Neural crest cell (in vitro differentiated cells): Measurements from ENCODE around the gene DCDC2C. TPM values are rescaled to one million over a fixed set of nuclear protein-coding genes. Genes with fewer than 3 reads are reported as not detected.

ENCODE experiments used
- DNase-seq: peaks from one replicate; pipeline ENCODE4 v3.0.0; 2021; ENCODE audit warnings: low read depth, mixed read lengths, low spot score
- H3K27ac Mint-ChIP-seq: one replicate; pipeline ENCODE4 v1.8.0; 2021; ENCODE audit warnings: mild to moderate bottlenecking, mixed read lengths; ENCODE audit not compliant: unreplicated experiment
- H3K27me3 Mint-ChIP-seq: 2 replicates; pipeline ENCODE4 v1.8.0; 2021; ENCODE audit warnings: low read depth, mild to moderate bottlenecking, mixed read lengths
- H3K36me3 Mint-ChIP-seq: 2 replicates; pipeline ENCODE4 v1.8.0; 2021; ENCODE audit warnings: low read depth, mild to moderate bottlenecking, mixed read lengths
- H3K4me1 Mint-ChIP-seq: 2 replicates; pipeline ENCODE4 v1.8.0; 2021; ENCODE audit warnings: mixed read lengths
- H3K4me3 Mint-ChIP-seq: one replicate; pipeline ENCODE4 v1.8.0; 2021; ENCODE audit warnings: mild to moderate bottlenecking, mixed read lengths
- H3K9me3 Mint-ChIP-seq: 2 replicates; pipeline ENCODE4 v1.8.0; 2021; ENCODE audit warnings: mixed read lengths
- total RNA-seq: library from RNA; stranded (reverse); gene quantifications from 2 replicates; pipeline ENCODE4 v1.2.1, GENCODE V29; 2021
- TF ChIP-seq, protein P1 (sequence below): fragments of 200-600 bp; sonication (generic); conservative IDR thresholded peaks from 2 replicates; pipeline ENCODE4 v1.5.0; 2021; ENCODE audit warnings: antibody characterized with exemption, mild to moderate bottlenecking

DCDC2C gene
- total RNA-seq, 1 donor from 2014 or later: not detected

DNA sequence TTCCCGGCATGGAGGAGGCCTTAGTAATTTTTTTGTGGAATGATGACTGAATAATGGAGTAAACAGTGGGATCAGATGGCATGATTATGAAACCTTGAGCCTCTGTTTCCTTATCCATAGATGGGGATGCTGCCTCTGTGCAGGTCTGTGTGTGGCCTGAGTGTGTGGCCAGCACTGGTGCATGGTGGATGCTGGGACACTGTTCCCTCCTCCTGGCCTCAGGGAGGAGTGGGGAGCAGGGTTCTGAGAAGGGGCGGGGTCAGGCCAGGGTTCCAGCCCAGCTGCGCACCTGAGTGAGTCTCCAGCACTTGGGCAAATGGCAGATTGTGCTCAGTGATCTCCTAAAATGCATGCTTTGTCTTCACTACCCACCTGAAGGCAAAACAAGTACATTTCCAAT lies 66.4 kb downstream of the DCDC2C start:
- Mint-ChIP-seq H3K27me3 (peaks cover 2% of the 10 kb centered on the region), H3K4me3 (no peak overlapping the region), H3K36me3 (no peaks in the 10 kb centered on the region), H3K9me3 (no peaks in the 10 kb centered on the region), H3K4me1 (no peaks in the 10 kb centered on the region), H3K27ac (peak overlapping the region; percentile 28)
- no peak for DNase-seq
- TF ChIP-seq, protein P1, sequence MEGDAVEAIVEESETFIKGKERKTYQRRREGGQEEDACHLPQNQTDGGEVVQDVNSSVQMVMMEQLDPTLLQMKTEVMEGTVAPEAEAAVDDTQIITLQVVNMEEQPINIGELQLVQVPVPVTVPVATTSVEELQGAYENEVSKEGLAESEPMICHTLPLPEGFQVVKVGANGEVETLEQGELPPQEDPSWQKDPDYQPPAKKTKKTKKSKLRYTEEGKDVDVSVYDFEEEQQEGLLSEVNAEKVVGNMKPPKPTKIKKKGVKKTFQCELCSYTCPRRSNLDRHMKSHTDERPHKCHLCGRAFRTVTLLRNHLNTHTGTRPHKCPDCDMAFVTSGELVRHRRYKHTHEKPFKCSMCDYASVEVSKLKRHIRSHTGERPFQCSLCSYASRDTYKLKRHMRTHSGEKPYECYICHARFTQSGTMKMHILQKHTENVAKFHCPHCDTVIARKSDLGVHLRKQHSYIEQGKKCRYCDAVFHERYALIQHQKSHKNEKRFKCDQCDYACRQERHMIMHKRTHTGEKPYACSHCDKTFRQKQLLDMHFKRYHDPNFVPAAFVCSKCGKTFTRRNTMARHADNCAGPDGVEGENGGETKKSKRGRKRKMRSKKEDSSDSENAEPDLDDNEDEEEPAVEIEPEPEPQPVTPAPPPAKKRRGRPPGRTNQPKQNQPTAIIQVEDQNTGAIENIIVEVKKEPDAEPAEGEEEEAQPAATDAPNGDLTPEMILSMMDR: no peak

DNA sequence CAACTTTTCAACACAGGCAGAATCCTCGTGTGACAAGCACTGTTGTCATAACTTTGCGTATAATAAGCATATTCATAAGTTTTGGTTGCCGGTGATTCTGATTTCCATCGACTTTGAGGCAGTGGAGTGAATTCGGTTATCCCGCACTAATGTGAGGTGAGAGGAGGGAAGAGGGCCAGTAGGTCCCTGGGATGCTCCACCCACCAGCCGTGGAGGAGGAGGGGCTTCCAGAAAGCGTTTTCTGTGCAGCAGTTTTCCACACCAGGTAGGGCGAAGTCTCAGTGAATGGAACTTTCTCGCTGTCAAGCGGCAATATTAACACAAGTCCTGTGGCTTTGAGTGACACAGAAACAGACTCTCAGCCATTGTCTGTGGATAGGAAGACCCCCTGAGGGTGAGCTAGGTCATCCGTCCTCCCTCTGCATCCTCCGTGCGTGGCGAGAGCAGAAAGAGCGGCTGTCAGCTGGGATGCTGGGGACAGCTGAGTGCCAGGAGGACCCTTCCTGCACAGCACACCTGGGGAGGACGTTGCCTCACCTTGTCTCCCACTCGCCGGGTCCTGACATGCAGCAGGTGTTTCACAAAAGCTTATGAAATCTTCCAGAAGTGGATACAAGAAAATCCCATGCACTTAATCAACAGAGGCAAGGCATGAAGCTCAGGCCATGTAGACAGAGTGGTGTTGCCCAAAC lies 67.5 kb downstream of the DCDC2C start:
- no peaks in the 10 kb centered on the region for H3K4me1 Mint-ChIP-seq
- peaks cover 2% of the 10 kb centered on the region for H3K27me3 Mint-ChIP-seq
- H3K36me3 Mint-ChIP-seq: no peaks in the 10 kb centered on the region
- H3K4me3 Mint-ChIP-seq: no peak overlapping the region
- H3K9me3 Mint-ChIP-seq: no peaks in the 10 kb centered on the region
- no peak overlapping the region for H3K27ac Mint-ChIP-seq
- TF ChIP-seq, protein P1: no peak
- no peak for DNase-seq

DNA sequence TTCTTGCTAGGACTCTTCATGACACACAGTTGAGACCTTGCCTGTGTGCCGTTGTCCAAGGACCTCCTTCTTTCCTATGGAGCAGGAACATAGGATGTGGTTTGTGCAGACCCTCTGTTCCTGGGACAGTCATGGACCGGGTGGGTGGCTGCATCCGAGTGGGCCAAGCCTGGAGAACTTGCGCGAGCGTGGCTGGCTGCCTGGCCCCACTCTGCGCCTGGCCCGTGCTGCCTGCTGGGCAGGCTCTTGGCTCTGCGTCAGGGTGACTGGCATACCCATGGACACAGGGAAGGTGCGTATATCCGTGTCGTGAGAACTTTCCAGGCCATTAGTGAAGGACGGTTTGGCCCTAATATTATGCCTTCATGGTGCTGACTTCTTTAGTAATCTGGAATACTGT lies 68.2 kb downstream of the DCDC2C start:
- H3K27me3 Mint-ChIP-seq: peaks cover 2% of the 10 kb centered on the region
- no peak for DNase-seq
- H3K9me3 Mint-ChIP-seq: no peaks in the 10 kb centered on the region

DNA sequence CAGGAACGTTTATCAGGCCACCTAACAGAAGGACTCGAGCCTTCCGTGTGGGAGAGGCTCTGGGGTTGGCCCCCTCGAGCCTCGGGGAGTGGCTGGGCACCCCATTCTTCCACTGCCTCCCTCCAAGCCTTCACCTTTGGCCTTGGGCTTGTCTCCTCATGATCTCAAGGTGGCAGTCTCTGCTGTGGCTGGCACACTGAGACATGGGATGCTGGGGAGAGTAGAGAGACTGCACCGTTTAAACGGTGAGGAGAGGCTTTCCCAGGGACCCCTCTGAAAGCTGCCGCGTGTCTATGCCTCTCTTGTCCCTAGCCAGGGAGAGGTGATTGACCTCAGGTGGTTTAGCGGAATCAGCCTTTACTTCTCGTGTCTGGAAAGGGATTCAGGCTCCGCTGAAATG lies 71.0 kb downstream of the DCDC2C start:
- Mint-ChIP-seq H3K4me1 (no peaks in the 10 kb centered on the region), H3K27me3 (no peaks in the 10 kb centered on the region), H3K36me3 (no peaks in the 10 kb centered on the region), H3K4me3 (no peak overlapping the region), H3K27ac (no peak overlapping the region), H3K9me3 (no peaks in the 10 kb centered on the region)
- TF ChIP-seq, protein P1: no peak
- no peak for DNase-seq

More for the DNA sequence above, 68.2 kb downstream of the DCDC2C start:
- H3K4me1 Mint-ChIP-seq: no peaks in the 10 kb centered on the region
- H3K36me3 Mint-ChIP-seq: no peaks in the 10 kb centered on the region
- TF ChIP-seq, protein P1: no peak
- no peak overlapping the region for H3K4me3 Mint-ChIP-seq
- no peak overlapping the region for H3K27ac Mint-ChIP-seq

DNA sequence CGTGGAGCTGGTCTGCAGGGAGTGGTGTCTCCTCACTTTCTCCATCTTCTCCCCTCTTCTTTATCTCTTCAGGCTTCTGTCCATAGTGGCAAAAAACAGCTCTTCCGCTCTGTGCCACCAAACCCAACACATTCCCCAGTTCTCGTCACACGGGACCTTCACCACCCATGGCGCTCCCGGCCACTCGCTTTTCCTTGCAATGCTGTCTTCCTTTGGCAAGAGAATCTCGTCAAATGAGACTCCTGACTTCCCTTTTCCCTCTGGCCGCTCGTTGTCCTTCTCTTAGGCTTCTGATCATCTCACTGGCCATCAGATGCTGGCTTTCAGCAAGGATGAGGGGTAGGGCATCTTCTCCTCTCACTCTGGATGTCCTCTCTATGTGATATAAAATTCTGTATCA lies 72.9 kb downstream of the DCDC2C start:
- Mint-ChIP-seq H3K4me3 (no peak overlapping the region), H3K36me3 (no peaks in the 10 kb centered on the region), H3K27me3 (no peaks in the 10 kb centered on the region), H3K9me3 (no peaks in the 10 kb centered on the region), H3K27ac (peak overlapping the region; percentile 12), H3K4me1 (peaks cover 7% of the 10 kb centered on the region)
- DNase-seq: no peak
- TF ChIP-seq, protein P1: no peak
